NCI-H2227 treated with DMSO at 0.1 percent for 48 hours (cell line): ENCODE measurements around the gene PIP4K2C.
A peak's percentile ranks its signal among the peaks of the same experiment; 100 is the strongest.
"Not testable (repeated sequence)": the region's sequence is repeated elsewhere in the genome, so short reads cannot be mapped to it uniquely, and the experiment has no call there.

Experiments
- DNase-seq: peaks from one replicate; lab custom pipeline; 2025; lab: John Stamatoyannopoulos, UW

Gene PIP4K2C

DNA sequence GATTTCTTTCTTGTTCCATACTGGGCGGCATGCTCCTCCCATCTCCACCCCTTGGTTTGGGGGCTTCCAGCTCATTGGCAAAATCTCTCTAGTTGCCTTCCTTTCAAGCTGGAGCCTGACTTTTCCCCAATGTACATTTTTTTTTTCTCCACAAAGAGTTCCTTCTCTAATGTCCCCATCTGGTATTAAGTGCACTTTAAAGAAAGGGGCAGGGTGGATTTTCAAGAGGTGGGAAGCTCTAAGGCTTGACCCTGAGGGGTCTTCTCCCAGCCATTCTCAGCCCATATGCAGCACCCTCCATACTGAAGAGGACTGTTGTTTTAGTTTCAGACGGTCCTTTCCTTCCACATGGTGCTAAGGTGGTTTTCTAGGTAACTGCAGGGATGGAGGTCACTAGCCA, 5.8 kb upstream of the PIP4K2C start:
- DNase-seq: no peak

DNA sequence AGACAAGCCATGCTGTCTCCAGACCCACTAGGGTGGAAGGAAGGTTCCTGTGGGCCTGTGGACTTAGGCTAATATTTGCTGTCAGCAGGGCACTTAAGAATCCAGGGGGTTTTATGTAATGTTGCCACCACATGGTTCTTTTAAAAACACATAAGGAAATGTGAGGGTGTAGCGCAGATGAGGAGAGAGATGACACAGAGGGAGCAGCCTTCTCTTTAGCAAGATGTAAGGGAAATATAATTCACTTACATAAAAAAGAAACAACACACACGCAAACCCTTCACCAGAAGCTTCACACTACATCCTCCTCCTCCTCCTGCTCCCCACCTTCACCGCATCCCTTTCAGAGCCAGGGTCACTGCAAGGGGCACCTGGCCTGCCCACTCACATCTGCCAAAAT, 4.9 kb upstream of the PIP4K2C start:
- DNase-seq: no peak

- no peak for DNase-seq
Measured at GRCh38 chr12:57586832-57587429, 4.1 kb upstream of the PIP4K2C start.

- DNase-seq: not testable (repeated sequence)
Measured at GRCh38 chr12:57588951-57589610, 1.9 kb upstream of the PIP4K2C start.

- peak; percentile 30 for DNase-seq
Measured at GRCh38 chr12:57590479-57590863, 521 bp upstream of the PIP4K2C start.

GRCh38 chr12:57591782-57592325, 862 bp downstream of the PIP4K2C start:
- DNase-seq: no peak

GRCh38 chr12:57592551-57593165, 1.7 kb downstream of the PIP4K2C start:
- DNase-seq: no peak

DNA sequence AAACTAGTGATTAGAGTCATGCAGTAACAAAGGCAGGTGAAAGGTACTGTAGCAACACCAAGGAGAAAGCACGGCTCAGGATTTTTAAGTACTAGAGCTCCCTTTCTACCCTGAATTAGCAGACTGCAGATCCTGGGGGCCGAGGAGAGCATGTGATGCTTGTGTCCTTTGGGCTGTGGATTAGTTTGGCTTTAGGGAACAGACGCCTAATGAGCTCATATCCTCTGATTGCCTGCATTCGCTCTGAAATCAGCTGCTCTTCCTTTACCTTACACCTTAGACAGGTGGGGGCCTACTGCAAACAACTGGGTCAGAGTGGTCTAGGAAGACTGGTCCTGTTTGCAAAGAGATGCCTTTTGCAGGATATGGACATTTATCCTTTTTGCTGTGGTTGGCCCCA, 2.2 kb downstream of the PIP4K2C start:
- DNase-seq: no peak

DNA sequence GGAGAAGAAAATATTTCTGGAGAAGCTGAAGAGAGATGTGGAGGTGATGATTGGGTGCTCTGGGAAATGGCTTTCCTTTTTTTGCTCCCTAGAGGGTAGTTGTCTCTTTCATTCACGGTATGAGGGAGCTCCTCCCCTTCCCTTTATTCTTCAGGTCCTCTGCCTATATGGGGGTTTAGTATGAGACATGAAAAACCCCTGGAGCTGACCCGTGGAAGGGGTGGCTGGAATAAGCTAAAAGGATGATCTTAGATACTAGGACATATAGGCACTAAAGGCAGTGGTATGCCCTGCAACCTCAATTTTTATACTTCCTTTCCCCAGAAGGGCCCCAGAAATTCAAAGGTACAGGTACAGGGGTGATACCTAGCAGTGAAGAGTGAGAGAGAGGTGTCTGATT, 9.4 kb downstream of the PIP4K2C start:
- DNase-seq: no peak

GRCh38 chr12:57602544-57602943, 11.6 kb downstream of the PIP4K2C start:
- no peak for DNase-seq

DNA sequence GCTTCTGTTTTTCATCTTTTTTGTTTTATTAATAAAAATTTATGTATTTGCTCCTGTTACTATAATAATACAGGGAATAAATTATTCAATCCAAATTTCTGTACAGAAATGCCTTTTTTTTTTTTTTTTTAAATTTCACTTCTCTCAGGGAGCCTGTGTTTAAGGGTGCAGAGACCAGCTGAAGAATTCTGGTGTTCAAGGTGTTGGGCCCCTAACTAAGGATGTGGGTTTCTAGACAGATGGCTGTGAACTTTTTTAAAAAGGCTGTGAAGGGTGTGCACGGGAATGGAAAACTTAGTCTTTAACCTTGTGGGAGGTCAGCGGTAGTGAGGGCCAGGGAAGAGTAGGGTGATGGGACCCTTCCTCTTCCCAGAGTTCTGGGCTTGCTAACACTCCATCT, 12.3 kb downstream of the PIP4K2C start:
- DNase-seq: no peak

DNA sequence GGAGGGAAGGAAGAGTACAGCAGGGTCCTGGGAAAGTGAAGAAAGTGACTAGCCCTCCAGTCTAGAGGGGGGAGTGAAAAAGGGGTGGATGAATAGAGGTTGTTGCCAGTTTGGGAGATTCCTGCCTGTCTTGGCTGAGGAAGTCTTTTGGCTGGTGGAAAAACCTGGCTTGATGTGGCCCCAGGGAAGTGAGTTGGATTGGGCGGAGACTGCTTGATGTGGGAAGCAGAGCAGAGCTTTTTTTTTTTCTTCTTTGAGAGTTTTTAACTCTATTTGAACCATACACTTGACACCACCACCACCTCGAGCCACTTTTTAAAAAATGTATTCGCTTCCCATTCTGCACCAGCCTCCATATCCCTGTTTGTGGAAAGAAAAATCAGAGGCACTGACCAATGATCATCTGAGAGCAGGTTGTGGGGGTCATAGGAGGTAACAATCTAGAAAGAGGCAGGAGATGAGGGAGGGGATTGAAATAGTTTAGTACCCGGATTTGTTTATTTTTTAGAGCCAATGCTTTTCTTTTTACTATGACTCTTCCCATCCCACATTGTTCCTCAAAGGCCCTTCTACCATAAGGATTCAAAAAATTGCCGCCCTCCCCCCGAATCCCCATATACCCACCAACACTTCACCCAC, 12.9 kb downstream of the PIP4K2C start:
- DNase-seq: peak; percentile 30

GRCh38 chr12:57604454-57604991, 13.5 kb downstream of the PIP4K2C start, which contains the start of gene DTX3:
Gene DTX3, plus strand, starts transcription at chr12:57604824. Its CDS starts 1,694 bp downstream, at chr12:57606518.
- peak; percentile 18 for DNase-seq

DNA sequence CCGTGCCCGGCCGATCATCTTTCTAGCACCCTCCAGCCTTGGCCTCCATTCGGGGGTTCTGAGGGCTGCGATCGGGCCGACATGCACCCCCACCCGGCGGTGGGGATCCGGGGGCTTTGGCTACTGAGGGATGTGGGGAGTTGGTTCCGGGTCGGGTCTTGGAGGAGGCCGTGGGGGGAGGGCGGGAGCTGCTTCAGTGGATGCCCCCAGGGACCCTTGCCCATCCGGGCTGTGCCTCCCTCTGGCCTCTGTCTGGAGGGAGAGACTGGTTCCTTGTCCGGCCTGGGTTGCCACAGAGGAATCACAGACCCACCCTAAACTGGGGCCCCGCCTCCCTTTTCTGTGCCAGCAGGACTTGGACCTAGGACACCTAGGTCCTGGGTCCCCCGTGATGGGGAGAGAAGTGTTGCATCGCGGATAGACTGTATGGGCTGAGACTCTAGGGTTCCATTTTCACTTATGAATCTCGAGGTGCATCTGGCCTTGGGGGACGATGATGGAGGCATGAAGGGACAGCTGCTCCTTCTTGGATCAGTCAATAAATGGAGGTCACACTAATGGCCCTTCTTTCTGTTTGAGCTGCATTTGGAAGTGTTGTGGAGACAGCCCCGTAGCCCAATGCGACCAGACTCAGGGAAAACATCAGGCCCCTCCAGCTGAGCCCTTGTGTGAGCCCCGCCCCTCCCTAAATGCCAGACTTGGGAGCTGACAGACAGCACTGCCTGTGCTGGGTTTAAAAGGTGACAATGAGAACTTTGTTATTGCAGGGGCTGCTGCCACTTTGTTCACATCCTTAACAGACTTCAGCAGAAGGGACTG, 14.2 kb downstream of the PIP4K2C start:
- DNase-seq: no peak

DNA sequence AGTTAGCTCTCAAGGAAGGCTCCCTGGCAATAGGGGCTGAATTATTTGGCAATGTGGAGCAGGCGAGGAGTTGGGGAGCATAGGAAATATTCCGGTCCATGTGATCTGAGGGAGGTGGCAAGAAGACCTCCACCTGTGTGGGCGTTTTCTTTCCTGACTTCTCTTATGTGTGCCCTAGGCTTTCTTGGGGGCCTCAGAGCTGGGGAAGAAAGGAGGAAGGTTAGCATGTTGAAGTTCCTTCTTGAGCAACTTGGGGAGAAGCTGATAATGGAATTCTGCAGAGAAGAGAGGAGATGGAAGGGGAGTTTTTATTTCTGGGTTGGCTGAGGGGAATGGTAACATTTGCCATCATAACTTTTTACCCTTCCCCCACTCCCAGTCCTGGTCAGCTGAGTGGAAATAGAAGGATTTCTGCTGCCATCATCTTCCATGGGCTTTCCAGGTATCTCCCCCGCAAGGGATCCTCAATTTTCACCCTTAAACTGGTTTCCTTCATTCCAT, 14.9 kb downstream of the PIP4K2C start:
- DNase-seq: no peak

DNA sequence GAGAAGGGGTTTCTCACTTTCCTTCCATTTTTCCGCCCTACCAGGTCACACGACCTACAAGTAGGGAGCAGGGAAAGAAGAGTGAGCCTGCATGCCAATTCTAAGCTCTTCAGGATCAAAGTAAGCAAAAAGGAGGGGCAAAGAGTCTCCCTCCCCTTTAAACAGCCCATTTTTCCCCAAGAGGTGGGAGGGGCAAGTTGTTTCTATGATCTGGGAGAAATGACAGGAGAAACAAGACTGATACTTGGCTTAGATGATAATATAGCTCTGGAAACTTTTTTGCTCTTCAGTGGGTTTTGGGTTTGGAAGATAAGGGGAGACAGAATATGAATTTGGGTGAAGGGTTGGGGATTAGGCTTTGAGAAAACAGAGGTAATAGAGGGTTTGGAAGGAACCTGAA, 15.4 kb downstream of the PIP4K2C start:
- no peak for DNase-seq

DNA sequence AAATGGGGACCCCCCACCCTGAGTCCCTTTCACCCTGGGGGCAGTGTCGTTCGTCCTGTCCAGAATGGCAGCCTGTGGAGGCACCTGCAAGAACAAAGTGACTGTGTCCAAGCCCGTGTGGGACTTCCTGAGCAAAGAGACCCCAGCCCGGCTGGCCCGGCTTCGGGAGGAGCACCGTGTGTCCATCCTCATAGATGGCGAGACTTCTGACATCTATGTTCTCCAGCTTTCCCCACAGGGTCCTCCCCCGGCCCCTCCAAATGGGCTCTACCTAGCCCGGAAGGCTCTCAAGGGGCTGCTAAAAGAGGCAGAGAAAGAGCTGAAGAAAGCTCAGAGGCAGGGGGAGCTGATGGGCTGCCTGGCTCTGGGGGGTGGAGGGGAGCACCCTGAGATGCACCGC, 15.8 kb downstream of the PIP4K2C start:
- DNase-seq: no peak

GRCh38 chr12:57607958-57608663, 17.1 kb downstream of the PIP4K2C start:
- DNase-seq: no peak

- DNase-seq: no peak
Measured at GRCh38 chr12:57609101-57609780, 18.2 kb downstream of the PIP4K2C start.
